ENCODE results near the gene PAX8.

PAX8 gene

DNA sequence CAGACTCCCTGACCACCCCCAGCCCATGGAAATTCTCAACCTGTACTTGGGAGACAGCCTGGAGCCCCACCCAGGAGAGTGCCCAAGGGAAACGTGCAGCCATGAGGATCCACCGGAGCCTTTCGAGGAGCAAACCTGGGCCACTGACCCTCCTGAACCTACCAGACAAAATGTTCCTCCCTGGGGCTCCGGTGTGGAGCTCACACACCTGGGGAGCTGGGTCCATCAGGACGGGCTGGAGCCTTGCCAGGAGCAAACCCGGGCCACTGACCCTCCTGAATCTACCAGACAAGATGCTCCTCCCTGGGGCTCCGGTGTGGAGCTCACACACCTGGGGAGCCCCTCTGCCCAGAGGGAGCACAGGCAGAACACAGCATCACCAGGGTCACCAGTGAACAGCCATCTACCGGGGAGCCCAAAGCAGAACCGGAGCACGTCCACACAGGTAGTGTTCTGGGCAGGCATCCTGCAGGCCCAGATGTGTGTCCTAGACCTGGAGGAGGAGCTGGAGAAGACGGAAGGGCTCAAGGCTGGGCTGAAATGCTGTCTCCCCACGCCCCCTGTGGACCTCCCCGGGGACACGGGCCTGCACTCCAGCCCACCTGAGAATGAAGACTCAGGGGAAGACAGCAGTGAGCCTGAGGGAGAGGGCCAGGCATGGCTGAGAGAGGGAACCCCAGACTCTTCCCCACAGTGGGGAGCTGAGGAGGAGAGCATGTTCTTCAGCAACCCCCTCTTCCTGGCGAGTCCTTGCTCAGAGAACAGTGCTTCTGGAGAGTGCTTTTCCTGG is 96.1 kb downstream of the PAX8 start:
- Histone ChIP-seq H3K36me3 (ENCODE audit: insufficient read depth, low read length) (no peaks in the 10 kb centered on the region), H3K4me1 (ENCODE audit: control insufficient read depth, insufficient read depth, low read length) (peaks cover 5% of the 10 kb centered on the region), H3K9me3 (replicated peaks; ENCODE audit: low read length) (no peaks in the 10 kb centered on the region), H3K9ac (ENCODE audit: low read depth, low read length) (no peak overlapping the region), H3K27me3 (ENCODE audit: control insufficient read depth, insufficient read depth, low read length) (no peaks in the 10 kb centered on the region), H3K4me3 (ENCODE audit: low read length) (no peak overlapping the region), H3K4me2 (ENCODE audit: low read length) (no peak overlapping the region)

DNA sequence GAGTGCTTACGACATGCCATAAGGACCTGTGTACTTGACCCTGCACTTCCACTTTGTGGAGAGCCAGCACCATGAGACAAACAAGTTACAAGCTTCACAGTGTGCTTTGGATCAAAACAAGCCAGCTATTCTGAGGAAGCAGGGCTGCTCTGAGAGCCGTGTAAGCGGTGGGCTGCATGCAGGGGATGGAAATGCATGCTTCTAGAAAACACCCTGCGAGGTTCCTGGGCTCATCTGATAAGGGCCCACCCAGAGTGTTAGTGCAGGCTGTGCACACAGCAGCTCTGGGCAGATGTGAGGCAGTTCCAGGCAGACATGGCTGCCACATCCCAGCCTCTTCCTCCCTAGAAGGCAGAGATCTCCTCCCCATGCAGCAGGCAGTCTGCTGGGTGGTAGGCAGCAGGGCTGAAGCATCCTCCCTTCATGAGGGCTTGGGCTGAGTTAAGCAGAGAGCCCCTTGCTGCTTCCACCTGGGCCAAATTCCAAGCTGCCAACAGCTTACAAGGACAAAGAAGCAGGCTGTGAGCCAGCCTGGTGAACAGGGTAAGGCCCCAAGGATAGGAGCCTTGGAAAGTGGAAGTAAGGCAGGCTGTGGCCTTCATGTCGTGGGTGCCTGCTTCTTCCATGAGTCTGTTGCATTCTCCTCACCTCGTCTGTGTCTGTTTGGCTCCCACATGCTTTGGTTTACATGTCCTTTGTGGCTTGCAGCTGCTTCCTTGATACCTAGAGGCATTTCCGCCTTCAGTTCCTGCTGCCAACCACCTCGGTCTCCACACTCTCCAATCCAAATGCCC is 97.3 kb downstream of the PAX8 start:
- H3K36me3 ChIP-seq (ENCODE audit: insufficient read depth, low read length), result no peaks in the 10 kb centered on the region
- H3K4me1 ChIP-seq (ENCODE audit: control insufficient read depth, insufficient read depth, low read length), result peaks cover 5% of the 10 kb centered on the region
- no peak overlapping the region for H3K4me2 ChIP-seq (ENCODE audit: low read length)
- H3K4me3 ChIP-seq (ENCODE audit: low read length), result no peak overlapping the region
- no peak overlapping the region for H3K9ac ChIP-seq (ENCODE audit: low read depth, low read length)
- no peaks in the 10 kb centered on the region for H3K27me3 ChIP-seq (ENCODE audit: control insufficient read depth, insufficient read depth, low read length)
- no peaks in the 10 kb centered on the region for H3K9me3 ChIP-seq (replicated peaks; ENCODE audit: low read length)

DNA sequence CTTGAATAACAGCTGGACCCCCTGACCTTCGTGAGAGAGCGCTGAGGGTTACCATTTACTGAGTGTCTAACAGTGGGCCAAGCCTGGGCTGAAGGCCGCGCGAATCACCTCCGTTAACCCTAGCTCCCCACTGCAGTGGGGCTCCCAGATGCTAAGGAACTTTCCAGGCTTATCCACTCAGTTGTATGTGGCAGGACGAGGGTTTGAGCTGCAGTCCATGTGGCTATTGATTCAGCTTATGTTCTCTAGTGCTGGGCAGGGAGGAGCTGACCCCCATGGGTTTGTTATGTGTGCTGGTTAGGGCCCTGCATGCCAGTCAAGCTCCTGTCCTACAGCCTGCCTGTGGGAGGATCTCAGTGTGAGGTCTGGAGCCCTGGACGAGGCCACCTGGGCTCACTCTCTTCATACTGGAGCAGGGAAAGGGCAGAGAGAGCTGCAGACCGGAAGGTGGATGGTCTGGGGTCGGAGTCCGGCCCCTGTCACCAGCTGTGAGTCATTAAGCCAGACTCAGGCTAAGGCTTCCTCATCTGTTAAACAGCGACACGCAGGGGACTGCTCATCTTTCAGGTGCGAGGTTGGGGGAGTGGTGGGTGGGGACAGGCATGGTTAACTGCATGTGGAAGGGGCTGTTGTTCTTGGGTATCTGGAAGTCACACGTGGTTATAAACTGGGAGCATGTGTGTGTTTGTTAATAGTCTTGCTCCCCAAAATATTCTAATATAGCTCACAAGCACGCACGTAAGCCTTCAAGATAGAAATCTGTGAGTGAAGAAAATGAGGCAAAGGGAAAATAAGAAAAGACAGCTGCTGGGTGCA is 98.4 kb downstream of the PAX8 start:
- Histone ChIP-seq H3K9ac (ENCODE audit: low read depth, low read length) (no peak overlapping the region), H3K36me3 (ENCODE audit: insufficient read depth, low read length) (no peaks in the 10 kb centered on the region), H3K9me3 (replicated peaks; ENCODE audit: low read length) (no peaks in the 10 kb centered on the region), H3K4me2 (ENCODE audit: low read length) (no peak overlapping the region), H3K4me3 (ENCODE audit: low read length) (no peak overlapping the region), H3K27me3 (ENCODE audit: control insufficient read depth, insufficient read depth, low read length) (no peaks in the 10 kb centered on the region), H3K4me1 (ENCODE audit: control insufficient read depth, insufficient read depth, low read length) (peaks cover under 1% of the 10 kb centered on the region)

DNA sequence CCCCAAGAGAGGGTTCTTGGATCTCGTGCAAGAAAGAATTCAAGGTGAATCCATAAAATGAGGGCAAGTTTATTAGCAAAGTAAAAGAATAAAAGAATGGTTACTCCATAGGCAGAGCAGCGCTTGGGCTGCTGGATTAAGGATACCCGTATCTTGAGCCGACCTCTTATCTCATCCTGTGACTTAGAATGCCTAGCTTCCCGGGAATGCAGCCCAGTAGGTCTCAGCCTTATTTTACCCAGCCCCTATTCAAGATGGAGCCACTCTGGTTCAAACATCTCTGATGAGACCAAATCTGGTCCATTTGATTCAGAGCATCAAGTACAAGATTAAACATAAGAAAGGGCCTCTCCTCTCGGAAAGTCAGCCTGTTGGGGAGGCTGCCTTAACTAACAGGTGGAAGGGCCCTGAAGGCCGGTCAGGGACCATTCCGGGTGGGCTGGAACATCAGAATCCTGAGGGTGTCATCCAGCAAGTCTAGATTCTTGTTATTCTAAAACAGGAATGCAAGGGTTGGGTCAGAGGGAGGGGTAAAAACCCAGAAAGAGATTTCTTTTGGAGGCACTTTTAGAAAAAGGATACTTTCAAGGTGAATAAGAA is 99.2 kb downstream of the PAX8 start:
- Histone ChIP-seq H3K27me3 (ENCODE audit: control insufficient read depth, insufficient read depth, low read length) (no peaks in the 10 kb centered on the region), H3K36me3 (ENCODE audit: insufficient read depth, low read length) (no peaks in the 10 kb centered on the region), H3K4me1 (ENCODE audit: control insufficient read depth, insufficient read depth, low read length) (no peaks in the 10 kb centered on the region), H3K9me3 (replicated peaks; ENCODE audit: low read length) (no peaks in the 10 kb centered on the region), H3K4me2 (ENCODE audit: low read length) (no peak overlapping the region), H3K9ac (ENCODE audit: low read depth, low read length) (no peak overlapping the region), H3K4me3 (ENCODE audit: low read length) (no peak overlapping the region)

DNA sequence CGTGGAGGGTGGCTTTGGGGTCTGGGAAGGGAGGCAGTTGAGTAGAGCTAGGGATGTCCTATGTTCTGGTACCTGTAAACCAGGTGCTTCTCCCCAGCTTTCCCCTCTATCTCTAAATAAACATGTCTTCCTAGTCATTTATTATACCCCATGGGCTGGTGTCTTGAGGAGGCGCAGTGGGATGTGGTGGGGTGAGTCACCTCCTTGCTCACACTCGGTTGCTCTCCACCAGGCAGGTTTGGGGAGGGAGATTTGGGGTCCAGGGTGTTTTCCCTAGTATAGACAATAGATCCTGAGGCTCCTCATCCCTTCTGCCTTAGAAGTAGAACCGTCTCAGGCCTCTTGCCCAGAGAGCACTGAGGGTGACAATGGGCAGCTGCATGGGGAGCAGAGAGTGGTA is 99.8 kb downstream of the PAX8 start:
- Histone ChIP-seq H3K4me1 (ENCODE audit: control insufficient read depth, insufficient read depth, low read length) (no peaks in the 10 kb centered on the region), H3K36me3 (ENCODE audit: insufficient read depth, low read length) (no peaks in the 10 kb centered on the region), H3K9me3 (replicated peaks; ENCODE audit: low read length) (no peaks in the 10 kb centered on the region), H3K27me3 (ENCODE audit: control insufficient read depth, insufficient read depth, low read length) (no peaks in the 10 kb centered on the region), H3K4me2 (ENCODE audit: low read length) (no peak overlapping the region), H3K9ac (ENCODE audit: low read depth, low read length) (no peak overlapping the region), H3K4me3 (ENCODE audit: low read length) (no peak overlapping the region)

- Histone ChIP-seq H3K36me3 (ENCODE audit: insufficient read depth, low read length) (no peaks in the 10 kb centered on the region), H3K9me3 (replicated peaks; ENCODE audit: low read length) (no peaks in the 10 kb centered on the region), H3K4me3 (ENCODE audit: low read length) (no peak overlapping the region), H3K27me3 (ENCODE audit: control insufficient read depth, insufficient read depth, low read length) (no peaks in the 10 kb centered on the region), H3K4me1 (ENCODE audit: control insufficient read depth, insufficient read depth, low read length) (no peaks in the 10 kb centered on the region), H3K4me2 (ENCODE audit: low read length) (no peak overlapping the region), H3K9ac (ENCODE audit: low read depth, low read length) (no peak overlapping the region)
These were observed 100.5 kb downstream of the PAX8 start for GRCh38 chr2:113178069-113178746.

- Histone ChIP-seq H3K36me3 (ENCODE audit: insufficient read depth, low read length) (no peaks in the 10 kb centered on the region), H3K4me3 (ENCODE audit: low read length) (no peak overlapping the region), H3K9me3 (replicated peaks; ENCODE audit: low read length) (no peaks in the 10 kb centered on the region), H3K9ac (ENCODE audit: low read depth, low read length) (no peak overlapping the region), H3K4me2 (ENCODE audit: low read length) (no peak overlapping the region), H3K4me1 (ENCODE audit: control insufficient read depth, insufficient read depth, low read length) (no peaks in the 10 kb centered on the region), H3K27me3 (ENCODE audit: control insufficient read depth, insufficient read depth, low read length) (no peaks in the 10 kb centered on the region)
These were observed 101.9 kb downstream of the PAX8 start for GRCh38 chr2:113176696-113177355.

- no peak overlapping the region for H3K9ac ChIP-seq (ENCODE audit: low read depth, low read length)
- H3K4me2 ChIP-seq (ENCODE audit: low read length), result no peak overlapping the region
- H3K4me3 ChIP-seq (ENCODE audit: low read length), result no peak overlapping the region
- no peaks in the 10 kb centered on the region for H3K36me3 ChIP-seq (ENCODE audit: insufficient read depth, low read length)
- H3K4me1 ChIP-seq (ENCODE audit: control insufficient read depth, insufficient read depth, low read length), result no peaks in the 10 kb centered on the region
- no peaks in the 10 kb centered on the region for H3K9me3 ChIP-seq (replicated peaks; ENCODE audit: low read length)
- no peaks in the 10 kb centered on the region for H3K27me3 ChIP-seq (ENCODE audit: control insufficient read depth, insufficient read depth, low read length)
These were observed 102.7 kb downstream of the PAX8 start for GRCh38 chr2:113175736-113176695.

DNA sequence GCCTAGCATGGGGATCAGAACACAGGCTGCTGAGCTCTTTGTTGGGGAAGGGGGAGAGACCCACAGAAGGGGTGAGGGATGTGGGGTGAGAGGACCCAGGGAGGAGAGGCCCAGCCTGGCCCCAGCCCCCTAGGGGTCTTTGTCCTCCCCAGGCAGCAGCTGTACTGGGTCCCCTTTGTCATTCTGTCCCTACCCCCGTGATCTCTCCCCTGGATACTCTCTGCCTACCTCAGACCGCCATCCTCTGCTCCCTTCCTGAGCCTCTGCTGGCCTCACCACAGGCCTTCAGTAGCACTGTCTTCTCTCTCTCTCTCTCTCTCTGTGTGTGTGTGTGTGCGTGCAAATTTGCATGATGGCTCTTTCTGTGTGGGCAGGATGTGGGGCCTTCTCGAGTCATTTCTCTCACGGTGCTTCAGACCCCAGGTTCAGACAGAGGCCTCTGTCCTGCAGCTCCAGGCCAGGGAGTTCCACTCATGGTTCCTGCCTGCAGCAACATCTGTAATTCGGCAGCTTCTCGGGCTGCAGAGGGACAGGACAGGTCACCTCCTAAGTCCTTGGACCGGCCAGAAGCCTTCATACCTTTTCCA is 103.6 kb downstream of the PAX8 start:
- H3K9ac ChIP-seq (ENCODE audit: low read depth, low read length), result no peak overlapping the region
- H3K9me3 ChIP-seq (replicated peaks; ENCODE audit: low read length), result no peaks in the 10 kb centered on the region
- H3K4me1 ChIP-seq (ENCODE audit: control insufficient read depth, insufficient read depth, low read length), result no peaks in the 10 kb centered on the region
- H3K4me2 ChIP-seq (ENCODE audit: low read length), result no peak overlapping the region
- H3K27me3 ChIP-seq (ENCODE audit: control insufficient read depth, insufficient read depth, low read length), result no peaks in the 10 kb centered on the region
- H3K36me3 ChIP-seq (ENCODE audit: insufficient read depth, low read length), result no peaks in the 10 kb centered on the region
- no peak overlapping the region for H3K4me3 ChIP-seq (ENCODE audit: low read length)
